Small intestine (tissue), 7 donors: ENCODE data around the gene LYPD3. TPM values are rescaled to one million over a fixed set of nuclear protein-coding genes. Genes with fewer than 3 reads are reported as not detected.

ENCODE experiments used
- DNase-seq, 2 donors: peaks; one replicate each; pipeline versions ENCODE4 v3.0.0 to v3.0.0-alpha.2; 2013
- FAIRE-seq: peaks from 2 replicates; lab custom pipeline; 2012; peaks lifted over from hg19 to GRCh38; lab: Jason Lieb, UNC
- H3K27ac ChIP-seq, 3 donors: one replicate each; pipeline ENCODE4 v1.5.1; 2013; ENCODE audit warnings: low read length in 2 of 3, mild to moderate bottlenecking in 2 of 3, control low read depth in 1 of 3, inconsistent platforms in 1 of 3, low read depth in 1 of 3, moderate library complexity in 1 of 3
- H3K27me3 ChIP-seq, 3 donors: one replicate each; pipeline ENCODE4 v1.6.1; 2013; ENCODE audit warnings: low read length in 3 of 3, inconsistent platforms in 1 of 3; ENCODE audit not compliant: control insufficient read depth in 3 of 3, insufficient read depth in 3 of 3
- H3K36me3 ChIP-seq, 3 donors: one replicate each; pipeline ENCODE4 v1.6.1; 2013; ENCODE audit warnings: low read length in 3 of 3, inconsistent platforms in 1 of 3, low read depth in 1 of 3, mild to moderate bottlenecking in 1 of 3, moderate library complexity in 1 of 3; ENCODE audit not compliant: control insufficient read depth in 3 of 3, insufficient read depth in 2 of 3
- H3K4me1 ChIP-seq, 3 donors: one replicate each; pipeline ENCODE4 v1.6.1; 2013; ENCODE audit warnings: low read length in 2 of 3, inconsistent platforms in 1 of 3, low read depth in 1 of 3, mild to moderate bottlenecking in 1 of 3, moderate library complexity in 1 of 3; ENCODE audit not compliant: control insufficient read depth in 3 of 3, insufficient read depth in 2 of 3
- H3K4me3 ChIP-seq, 3 donors: one replicate each; pipeline ENCODE4 v1.5.1; 2013; ENCODE audit warnings: low read length in 3 of 3, control low read depth in 1 of 3, inconsistent platforms in 1 of 3, low read depth in 1 of 3, mild to moderate bottlenecking in 1 of 3, moderate library complexity in 1 of 3
- H3K9me3 ChIP-seq, 2 donors: one replicate each; pipeline ENCODE4 v1.6.1; 2013; ENCODE audit warnings: low read depth in 1 of 2, low read length in 1 of 2; ENCODE audit not compliant: control insufficient read depth in 2 of 2, insufficient read depth in 1 of 2
- WGBS, 3 donors: extraction: QIAGEN DNeasy Blood & Tissue Kit; methylation state at CpG; one replicate each; pipeline ENCODE4 v1.1.7; 2013; 5-methylcytosine and 5-hydroxymethylcytosine counted together
- polyA plus RNA-seq, 4 donors: library from polyadenylated mRNA; stranded (reverse) in 3 of 4; unstranded in 1 of 4; fragments of 200-250 nt in 3 of 4; fragments of 120-200 nt in 1 of 4; gene quantifications; one replicate each; pipeline versions ENCODE4 v1.2.1 to v1.2.3, GENCODE V29; 2013
- donor health status: healthy with polysubstance abuse.
- donor health status: control.
- donor health status: control.
- donor health status: Bipolar disorder and iron deficiency.
- donor health status: healthy.

LYPD3 gene
- polyA plus RNA-seq, 4 donors, result 0.73 to 1.1 (median 0.86) TPM; not detected in 1

DNA sequence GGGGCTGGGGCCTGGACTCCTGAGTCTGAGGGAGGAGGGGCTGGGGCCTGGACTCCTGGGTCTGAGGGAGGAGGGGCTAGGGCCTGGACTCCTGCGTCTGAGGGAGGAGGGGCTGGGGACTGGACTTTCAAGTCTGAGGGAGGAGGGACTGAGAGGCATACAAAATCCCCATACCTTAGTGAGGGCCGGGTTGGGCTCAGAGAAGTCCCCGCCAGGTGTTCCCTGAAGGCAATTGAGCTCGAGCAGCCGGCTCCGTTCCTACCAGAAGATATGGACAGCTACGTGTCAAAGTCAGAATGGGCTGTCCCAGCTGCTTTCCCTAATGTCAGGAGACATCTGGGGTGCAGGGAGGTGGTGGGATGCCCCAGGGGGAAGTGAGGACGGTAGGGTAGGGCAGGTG is 29.7 kb upstream of the LYPD3 start:
- DNase-seq, result no peak
- H3K27me3 ChIP-seq, result no peaks in the 10 kb centered on the region
- no peak for FAIRE-seq
- WGBS, 3 donors, result 74 to 84% (median 80%) methylated on average over 8 of the region's 8 CpGs
- H3K4me1 ChIP-seq, result peaks cover 0 to 9% (median 0%) of the 10 kb centered on the region in 3 donors
- no peak overlapping the region for H3K27ac ChIP-seq
- peaks cover 8 to 60% (median 9%) of the 10 kb centered on the region in 3 donors for H3K36me3 ChIP-seq
- no peaks in the 10 kb centered on the region for H3K9me3 ChIP-seq
- H3K4me3 ChIP-seq, result no peak overlapping the region

DNA sequence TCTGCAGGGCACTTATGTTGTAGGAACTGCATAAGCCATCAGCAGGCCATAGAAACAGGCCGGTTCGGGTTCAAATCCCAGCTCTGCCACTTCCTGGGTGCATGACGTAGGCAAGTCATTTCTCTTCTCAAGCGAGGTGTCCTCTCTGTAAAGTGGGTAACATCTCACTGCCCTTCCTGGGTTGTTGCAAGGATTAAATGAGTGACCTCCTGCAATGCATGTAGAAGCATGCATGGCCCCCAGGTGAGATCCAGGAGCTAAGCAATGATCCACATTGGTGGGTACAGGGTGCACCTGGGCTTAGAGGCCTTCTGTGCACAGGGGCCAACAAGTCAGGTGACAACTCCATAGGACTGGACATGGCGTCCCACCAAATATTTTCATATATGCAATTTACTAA is 25.4 kb upstream of the LYPD3 start:
- Histone ChIP-seq H3K27ac (no peak overlapping the region), H3K9me3 (no peaks in the 10 kb centered on the region), H3K4me1 (no peaks in the 10 kb centered on the region), H3K4me3 (no peak overlapping the region), H3K36me3 (peaks cover 6 to 45% (median 6%) of the 10 kb centered on the region in 3 donors), H3K27me3 (no peaks in the 10 kb centered on the region)
- 85 to 94% (median 91%) methylated on average over 5 of the region's 5 CpGs for WGBS, 3 donors
- DNase-seq, result no peak
- FAIRE-seq, result no peak

DNA sequence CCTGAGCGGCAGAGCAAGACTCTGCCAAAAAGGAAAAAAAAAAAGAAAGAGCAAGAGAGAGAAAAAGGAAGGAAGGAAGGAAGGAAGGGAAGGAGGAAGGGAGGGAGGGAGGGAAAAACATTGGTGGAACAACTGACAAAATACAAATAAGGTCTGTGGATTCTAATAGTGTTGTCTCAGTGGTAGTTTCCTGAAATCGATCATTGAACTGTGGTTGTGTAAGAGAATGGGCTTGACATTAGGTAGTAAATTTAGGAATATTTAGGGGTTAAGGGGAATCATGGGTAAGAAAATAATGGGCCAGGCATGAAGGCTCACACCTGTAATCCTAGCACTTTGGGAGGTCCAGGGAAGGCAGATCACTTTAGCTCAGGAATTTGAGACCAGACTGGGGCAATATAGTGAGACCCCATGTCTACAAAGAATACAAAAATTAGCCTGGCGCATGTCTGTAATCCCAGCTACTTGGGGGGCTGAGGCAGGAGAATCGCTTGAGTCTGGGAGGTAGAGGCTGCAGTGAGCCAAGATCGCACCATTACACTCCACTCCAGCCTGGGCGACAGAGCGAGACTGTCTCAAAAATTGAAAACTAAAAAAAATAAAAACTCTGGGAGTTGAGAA is 24.7 kb upstream of the LYPD3 start:
- 93 to 97% (median 95%) methylated on average over 7 of the region's 7 CpGs for WGBS, 3 donors
- FAIRE-seq, result no peak

DNA sequence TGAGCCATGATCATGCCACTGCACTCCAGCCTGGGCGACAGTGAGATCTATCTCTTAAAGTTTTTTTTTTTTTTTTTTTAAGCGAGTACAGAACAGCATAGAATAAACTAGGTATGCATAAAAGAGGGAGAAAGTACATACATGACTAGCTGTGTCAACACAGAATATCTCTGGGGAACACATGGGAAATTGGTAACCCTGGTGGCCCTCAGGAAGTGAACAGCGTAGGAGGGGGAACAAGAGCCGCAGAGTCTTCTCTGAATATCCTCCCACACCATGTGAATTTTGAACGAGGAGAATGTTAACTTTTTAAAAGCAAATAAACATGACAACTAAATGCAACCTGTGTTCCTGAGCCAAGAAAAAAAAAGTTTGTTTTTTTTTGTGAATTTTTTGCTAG is 23.9 kb upstream of the LYPD3 start:
- DNase-seq, result no peak
- H3K27ac ChIP-seq, result no peak overlapping the region
- H3K27me3 ChIP-seq, result no peaks in the 10 kb centered on the region

More for the DNA sequence above, 24.7 kb upstream of the LYPD3 start:
- Histone ChIP-seq H3K27ac (no peak overlapping the region), H3K4me1 (no peaks in the 10 kb centered on the region), H3K9me3 (no peaks in the 10 kb centered on the region), H3K4me3 (no peak overlapping the region), H3K36me3 (peaks cover 3 to 40% (median 4%) of the 10 kb centered on the region in 3 donors), H3K27me3 (no peaks in the 10 kb centered on the region)
- no peak for DNase-seq

DNA sequence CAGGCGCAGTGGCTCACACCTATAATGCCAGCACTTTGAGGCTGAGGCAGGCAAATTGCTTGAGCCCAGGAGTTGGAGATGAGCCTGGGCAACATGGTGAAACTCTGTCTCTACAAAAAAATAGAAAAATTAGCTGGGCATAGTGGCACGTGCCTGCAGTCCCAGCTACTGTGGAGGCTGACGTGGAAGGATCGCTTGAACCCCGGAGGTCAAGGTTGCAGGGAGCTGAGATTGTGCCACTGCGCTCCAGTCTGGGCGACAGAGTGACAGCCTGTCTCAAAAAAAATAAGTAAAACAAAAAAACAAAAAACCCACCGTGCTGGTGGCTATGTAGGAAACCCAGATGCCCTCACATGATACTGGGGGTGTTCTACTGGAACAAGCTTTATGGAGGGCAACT is 22.8 kb upstream of the LYPD3 start:
- H3K4me3 ChIP-seq, result no peak overlapping the region
- H3K36me3 ChIP-seq, result peaks cover 0 to 35% (median 0%) of the 10 kb centered on the region in 3 donors
- no peak overlapping the region for H3K27ac ChIP-seq
- H3K4me1 ChIP-seq, result no peaks in the 10 kb centered on the region
- no peak for DNase-seq
- 88 to 94% (median 88%) methylated on average over 8 of the region's 8 CpGs for WGBS, 3 donors
- no peaks in the 10 kb centered on the region for H3K9me3 ChIP-seq
- H3K27me3 ChIP-seq, result no peaks in the 10 kb centered on the region
- FAIRE-seq, result no peak

More for the DNA sequence above, 23.9 kb upstream of the LYPD3 start:
- no peak overlapping the region for H3K4me3 ChIP-seq
- no peaks in the 10 kb centered on the region for H3K9me3 ChIP-seq
- FAIRE-seq, result no peak
- H3K36me3 ChIP-seq, result peaks cover 0 to 34% (median under 1%) of the 10 kb centered on the region in 3 donors
- 65 to 78% (median 75%) methylated on average over 5 of the region's 5 CpGs for WGBS, 3 donors
- no peaks in the 10 kb centered on the region for H3K4me1 ChIP-seq

DNA sequence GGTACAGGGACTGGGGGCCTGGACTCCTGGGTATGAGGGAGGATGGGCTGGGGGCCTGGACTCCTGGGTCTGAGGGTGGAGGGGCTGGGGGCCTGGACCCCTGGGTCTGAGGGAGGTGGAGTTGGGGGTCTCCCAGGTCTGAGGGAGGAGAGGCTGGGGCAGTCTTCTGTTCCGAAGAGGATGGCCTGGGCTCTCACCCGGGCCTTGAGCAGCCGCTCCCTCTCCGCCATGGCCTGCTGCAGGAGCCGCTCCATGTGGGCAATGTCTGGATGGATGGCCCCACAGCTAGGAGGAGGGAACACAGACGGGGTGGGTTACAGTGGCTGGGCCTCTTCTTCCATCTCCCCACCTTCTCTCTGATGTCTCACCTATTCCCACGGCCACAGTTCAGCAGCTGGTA is 21.0 kb upstream of the LYPD3 start:
- Histone ChIP-seq H3K36me3 (peaks cover 0 to 37% (median 0%) of the 10 kb centered on the region in 3 donors), H3K4me3 (no peak overlapping the region), H3K27ac (no peak overlapping the region), H3K9me3 (no peaks in the 10 kb centered on the region), H3K27me3 (no peaks in the 10 kb centered on the region), H3K4me1 (no peaks in the 10 kb centered on the region)
- WGBS, 3 donors, result 90 to 97% (median 94%) methylated on average over 6 to 7 of the region's 7 CpGs
- DNase-seq (no peak), FAIRE-seq (no peak)

DNA sequence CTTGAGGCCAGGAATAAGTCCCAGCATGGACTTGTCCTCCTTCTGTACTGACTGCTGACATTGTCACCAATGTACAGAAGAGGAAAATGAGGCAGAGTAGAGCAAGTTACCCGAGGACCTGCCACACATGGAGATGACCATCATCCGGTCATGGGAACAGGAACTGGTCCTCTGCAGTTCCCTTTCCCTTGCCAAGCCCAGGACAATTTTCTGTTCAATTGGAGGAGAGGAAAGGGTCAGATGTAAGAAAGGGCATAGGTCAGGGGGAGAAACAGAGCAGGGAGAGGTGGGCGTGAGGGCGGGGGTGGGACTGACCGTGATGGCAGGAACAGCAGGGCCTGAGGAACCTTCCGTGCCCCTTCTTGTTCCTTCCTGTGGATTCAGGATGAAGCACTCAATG is 20.5 kb upstream of the LYPD3 start:
- DNase-seq, result no peak
- peaks cover 0 to 38% (median 0%) of the 10 kb centered on the region in 3 donors for H3K36me3 ChIP-seq
- no peak overlapping the region for H3K4me3 ChIP-seq
- no peak overlapping the region for H3K27ac ChIP-seq
- WGBS, 3 donors, result 81 to 87% (median 87%) methylated on average over 6 of the region's 6 CpGs
- H3K4me1 ChIP-seq, result no peaks in the 10 kb centered on the region
- no peaks in the 10 kb centered on the region for H3K9me3 ChIP-seq
- no peak for FAIRE-seq
- no peaks in the 10 kb centered on the region for H3K27me3 ChIP-seq

DNA sequence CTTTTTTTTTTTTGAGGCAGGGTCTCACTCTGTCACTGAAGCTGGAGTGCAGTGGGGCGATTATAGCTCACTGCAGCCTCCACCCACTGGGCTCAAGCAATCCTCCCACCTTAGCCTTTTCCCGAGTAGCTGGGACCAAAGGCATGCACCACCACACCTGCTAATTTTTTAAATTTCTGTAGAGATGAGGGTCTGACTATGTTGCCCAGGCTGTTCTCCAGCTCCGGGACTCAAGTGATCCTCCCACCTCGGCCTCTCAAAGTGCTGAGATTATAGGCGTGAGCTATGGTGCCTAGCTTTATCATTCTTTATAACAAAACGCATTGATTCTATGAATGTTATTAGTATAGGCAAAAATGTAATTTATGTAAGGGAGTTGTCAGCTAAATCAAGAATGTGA is 17.9 kb upstream of the LYPD3 start:
- Histone ChIP-seq H3K27ac (no peak overlapping the region), H3K9me3 (no peaks in the 10 kb centered on the region), H3K27me3 (no peaks in the 10 kb centered on the region), H3K4me3 (no peak overlapping the region), H3K4me1 (no peaks in the 10 kb centered on the region), H3K36me3 (peaks cover 0 to 46% (median 0%) of the 10 kb centered on the region in 3 donors)
- DNase-seq (no peak), FAIRE-seq (no peak)
- 91 to 93% (median 92%) methylated on average over 6 of the region's 6 CpGs for WGBS, 3 donors

DNA sequence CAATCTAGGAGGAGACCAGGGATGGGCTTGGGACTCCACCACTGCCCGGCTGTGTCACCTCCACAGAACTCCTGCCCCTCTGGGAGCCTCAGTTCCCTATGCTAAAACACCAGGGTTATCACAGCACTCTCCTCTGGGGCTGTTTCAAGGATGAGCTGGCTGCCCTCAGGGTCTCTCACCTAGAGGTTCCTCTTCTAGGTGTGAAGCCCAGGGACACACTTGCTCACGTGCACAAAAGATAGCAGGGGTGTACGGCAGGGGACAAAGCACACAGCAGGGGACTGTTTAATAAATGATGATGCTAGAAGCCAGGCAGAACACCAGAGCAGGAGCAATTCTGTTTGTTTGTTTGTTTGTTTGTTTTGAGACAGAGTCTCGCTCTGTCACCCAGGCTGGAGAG is 16.8 kb upstream of the LYPD3 start:
- 88 to 93% (median 89%) methylated on average over 4 of the region's 4 CpGs for WGBS, 3 donors
- Histone ChIP-seq H3K36me3 (peaks cover 0 to 56% (median 0%) of the 10 kb centered on the region in 3 donors), H3K4me3 (no peak overlapping the region), H3K27me3 (no peaks in the 10 kb centered on the region), H3K4me1 (no peaks in the 10 kb centered on the region), H3K9me3 (no peaks in the 10 kb centered on the region), H3K27ac (no peak overlapping the region)
- FAIRE-seq, result no peak
- DNase-seq, result no peak
